Measurements from ENCODE around the gene DGKK.

The DGKK gene, protein sequence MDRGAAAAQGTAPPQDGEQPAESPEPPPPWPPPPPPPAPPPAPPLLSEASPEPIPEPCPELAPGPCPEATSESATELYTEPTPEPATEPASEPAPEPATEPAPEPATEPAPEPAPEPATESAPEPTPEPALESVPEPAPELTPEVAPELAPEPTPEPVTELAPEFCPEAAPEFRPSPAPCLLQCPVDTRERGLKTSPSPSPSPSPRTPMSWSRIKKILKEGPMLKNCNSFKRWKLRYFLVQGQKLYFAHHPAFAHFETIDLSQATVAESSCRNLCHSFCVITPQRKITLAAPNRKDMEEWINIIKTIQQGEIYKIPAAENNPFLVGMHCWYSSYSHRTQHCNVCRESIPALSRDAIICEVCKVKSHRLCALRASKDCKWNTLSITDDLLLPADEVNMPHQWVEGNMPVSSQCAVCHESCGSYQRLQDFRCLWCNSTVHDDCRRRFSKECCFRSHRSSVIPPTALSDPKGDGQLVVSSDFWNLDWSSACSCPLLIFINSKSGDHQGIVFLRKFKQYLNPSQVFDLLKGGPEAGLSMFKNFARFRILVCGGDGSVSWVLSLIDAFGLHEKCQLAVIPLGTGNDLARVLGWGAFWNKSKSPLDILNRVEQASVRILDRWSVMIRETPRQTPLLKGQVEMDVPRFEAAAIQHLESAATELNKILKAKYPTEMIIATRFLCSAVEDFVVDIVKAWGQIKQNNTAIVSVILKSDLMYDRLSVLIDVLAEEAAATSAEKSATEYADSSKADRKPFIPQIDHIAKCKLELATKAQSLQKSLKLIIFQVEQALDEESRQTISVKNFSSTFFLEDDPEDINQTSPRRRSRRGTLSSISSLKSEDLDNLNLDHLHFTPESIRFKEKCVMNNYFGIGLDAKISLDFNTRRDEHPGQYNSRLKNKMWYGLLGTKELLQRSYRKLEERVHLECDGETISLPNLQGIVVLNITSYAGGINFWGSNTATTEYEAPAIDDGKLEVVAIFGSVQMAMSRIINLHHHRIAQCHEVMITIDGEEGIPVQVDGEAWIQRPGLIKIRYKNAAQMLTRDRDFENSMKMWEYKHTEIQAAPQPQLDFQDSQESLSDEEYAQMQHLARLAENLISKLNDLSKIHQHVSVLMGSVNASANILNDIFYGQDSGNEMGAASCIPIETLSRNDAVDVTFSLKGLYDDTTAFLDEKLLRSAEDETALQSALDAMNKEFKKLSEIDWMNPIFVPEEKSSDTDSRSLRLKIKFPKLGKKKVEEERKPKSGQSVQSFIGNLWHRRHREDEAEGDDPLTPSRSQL

DNA sequence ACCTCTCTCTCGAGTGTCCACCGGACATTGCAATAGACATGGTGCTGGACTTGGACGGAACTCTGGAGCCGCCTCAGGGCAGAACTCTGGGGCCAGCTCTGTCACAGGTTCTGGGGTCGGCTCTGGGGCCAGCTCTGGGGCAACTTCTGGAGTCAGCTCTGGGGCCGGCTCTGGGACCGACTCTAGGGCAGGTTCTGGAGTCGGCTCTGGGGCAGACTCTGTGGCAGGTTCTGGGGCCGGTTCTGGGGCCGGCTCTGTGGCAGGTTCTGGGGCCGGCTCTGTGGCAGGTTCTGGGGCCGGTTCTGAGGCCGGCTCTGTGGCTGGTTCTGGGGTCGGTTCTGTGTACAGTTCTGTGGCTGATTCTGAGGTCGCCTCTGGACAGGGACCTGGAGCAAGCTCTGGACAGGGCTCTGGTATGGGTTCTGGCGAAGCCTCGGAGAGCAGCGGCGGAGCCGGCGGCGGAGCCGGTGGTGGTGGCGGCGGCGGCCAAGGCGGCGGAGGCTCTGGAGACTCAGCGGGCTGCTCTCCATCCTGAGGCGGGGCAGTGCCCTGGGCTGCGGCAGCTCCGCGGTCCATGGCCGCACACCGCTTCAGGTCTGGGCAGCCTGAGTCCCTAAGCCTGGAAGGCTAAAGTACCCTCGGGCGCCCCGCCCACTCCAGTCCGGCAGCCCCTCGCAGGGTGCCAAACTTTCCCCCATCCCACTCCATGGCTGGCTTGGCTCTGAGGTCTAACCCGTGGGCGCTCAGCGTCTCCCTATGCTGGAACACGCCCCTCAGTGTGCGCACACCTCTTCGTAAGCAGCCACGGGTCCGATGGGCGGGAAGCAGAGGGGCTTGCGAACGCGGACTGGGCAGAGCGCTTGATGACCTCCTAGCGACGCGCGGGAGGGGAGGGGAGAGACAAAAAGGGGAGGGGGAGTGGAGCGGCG is at the start of gene DGKK:
Gene DGKK, minus strand, starts transcription at position 723 of the 929 bp plus-strand sequence. Its CDS starts 147 bp downstream, at position 576.
- FAIRE-seq = no peak

DNA sequence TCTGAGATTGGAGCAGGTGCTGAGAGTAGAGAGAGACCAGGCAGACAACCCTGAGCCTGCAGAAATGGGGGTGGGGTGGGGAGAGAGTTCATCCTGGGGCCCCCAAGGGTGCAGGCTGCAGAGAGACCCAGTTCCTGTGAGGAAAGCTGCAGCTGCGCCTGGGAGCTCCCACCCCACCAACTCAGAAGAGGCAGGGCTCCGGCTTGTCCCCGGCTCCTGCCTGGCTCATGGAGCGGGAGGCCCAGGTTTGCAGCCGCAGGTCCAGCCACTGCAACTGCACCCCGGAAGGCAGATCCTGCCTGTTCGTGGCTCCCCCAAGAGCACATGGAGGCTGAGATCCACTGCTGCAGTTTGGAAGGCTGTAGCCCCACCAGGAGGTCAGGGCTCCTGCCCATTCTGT is 44.2 kb upstream of the DGKK start:
- FAIRE-seq = no peak

DNA sequence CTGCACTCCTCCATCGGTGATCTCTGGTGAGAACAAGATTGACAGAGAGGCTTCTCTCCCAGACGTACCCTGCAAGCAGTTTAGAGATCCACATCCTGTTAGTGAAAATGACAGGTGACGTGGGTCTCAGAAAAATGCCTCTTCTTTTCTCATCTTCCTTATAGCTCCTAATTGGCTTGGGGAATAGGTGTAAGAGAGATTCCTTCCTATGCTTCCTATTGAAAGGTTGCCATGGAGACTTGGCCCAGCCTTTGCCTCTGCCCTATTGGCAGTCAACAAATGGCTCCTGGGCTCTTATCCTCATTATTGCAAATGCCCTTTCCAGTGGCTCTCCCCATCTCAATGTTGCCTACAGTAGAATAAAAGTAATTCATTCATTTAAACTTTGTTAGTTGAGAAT is 26.5 kb upstream of the DGKK start:
- FAIRE-seq = no peak

DNA sequence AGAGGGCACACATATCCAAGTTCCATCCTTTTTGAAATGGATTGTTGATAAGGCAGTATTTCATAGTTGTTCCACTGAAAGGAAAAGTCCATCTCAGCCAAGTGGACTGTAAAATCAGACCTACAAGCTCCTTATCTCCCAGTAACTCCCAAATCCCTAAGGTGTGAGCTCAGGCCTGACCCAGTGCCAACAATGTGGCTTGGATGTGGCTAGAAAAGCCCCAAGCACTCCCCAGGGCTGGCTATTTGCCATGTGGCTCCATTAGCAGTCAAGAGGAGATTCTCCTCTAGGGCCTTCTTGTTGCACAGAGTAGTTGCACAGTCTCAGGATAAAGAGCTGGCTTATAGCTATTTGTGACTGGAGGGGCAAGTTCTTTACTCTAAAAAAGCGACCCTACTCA is 25.0 kb upstream of the DGKK start:
- no peak for FAIRE-seq

DNA sequence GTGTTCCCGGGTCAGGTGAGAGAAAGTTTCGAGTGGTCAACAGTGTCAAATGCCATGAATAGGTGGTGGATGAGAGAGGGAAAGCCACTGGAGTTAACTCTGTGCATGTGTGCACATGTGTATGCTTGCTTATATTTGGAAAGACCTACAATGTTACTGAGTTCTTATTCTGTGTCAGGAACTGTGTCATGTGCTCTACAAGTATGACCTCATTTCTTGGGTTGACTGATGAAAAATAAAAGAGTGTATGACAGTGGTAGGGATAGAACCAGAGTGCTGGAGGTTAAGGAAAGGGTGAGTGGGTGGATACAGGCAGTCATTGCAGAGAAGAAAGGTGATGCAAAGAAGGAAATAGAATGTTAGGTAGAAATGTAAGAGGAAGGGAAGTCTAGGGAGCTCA is 22.1 kb upstream of the DGKK start:
- FAIRE-seq = no peak

DNA sequence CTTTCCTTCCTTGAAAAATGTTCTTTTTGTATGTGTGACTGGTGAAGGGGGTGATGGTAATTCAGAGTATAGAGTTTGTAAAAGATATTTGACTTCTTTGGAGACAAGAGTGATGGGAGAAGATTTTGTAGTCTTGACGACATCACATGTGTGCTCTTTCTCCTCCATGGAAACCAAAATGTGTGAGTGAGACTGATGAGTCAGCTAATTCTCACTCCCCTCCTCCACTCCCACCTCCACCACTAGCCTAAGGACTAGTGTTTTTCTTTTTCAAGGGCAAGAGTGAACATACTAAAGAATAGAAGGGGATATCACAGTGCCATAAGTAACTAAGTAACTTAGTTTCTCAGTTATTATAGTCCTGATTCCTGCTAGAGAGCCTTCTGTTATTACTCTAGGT is 14.0 kb upstream of the DGKK start:
- no peak for FAIRE-seq

DNA sequence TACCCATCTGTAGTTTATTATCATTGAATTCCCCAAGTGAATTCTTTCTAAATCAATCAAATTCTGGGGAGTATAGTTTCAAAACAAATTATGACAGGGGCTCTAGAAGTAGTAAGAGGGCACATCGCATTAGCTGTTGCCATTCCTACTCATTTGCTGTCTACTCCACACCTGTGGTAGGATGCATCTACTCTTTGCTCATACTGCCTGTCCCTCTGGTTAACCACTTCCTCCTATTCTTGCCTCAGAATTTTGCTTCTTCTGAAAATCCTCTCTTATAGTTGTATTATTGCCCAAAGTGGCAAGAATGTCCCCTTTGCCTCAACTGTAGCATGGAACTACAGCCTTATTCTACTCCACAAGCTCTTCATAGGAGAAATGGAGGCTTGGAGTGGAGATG is 12.7 kb upstream of the DGKK start:
- FAIRE-seq = no peak

DNA sequence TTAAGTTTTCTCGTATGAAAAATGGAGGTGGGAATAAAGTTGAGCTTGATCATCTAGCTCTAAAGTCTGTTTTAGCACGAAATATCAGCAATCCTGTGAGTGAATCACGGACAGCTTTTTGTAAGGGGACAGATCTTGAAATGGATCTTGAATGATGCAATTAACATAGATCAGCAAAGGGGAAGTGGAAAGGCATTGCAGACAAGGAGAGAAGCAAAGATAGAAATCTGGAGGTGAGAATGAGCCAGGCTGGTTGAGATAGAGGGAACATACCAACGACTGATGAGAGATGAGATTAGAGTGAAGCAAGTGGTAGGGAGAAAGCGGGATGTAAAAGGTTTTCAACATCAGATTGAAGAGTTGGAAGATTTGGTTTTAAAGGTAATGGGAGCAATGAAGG is 4.6 kb upstream of the DGKK start:
- FAIRE-seq = no peak

DNA sequence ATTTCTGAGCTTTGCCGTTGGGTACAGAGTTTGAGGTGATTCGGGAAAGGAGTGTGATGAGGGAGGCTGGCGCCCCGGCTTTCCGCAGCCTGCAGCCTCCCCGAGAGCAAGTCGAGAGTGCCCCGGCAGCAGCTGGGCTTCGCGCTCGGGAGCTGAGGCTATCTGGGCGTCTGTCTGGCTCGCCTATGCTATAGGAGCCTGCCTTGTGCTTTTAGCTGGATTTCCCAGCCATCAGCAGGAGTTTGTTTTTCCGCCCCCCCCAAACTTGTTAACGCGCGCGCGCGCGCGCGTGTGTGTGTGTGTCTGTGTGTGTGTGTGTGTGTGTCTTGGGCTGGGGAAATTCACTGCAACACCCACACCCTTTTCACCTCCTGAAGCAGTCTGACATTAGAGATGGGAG is 765 bp upstream of the DGKK start:
- no peak for FAIRE-seq

DNA sequence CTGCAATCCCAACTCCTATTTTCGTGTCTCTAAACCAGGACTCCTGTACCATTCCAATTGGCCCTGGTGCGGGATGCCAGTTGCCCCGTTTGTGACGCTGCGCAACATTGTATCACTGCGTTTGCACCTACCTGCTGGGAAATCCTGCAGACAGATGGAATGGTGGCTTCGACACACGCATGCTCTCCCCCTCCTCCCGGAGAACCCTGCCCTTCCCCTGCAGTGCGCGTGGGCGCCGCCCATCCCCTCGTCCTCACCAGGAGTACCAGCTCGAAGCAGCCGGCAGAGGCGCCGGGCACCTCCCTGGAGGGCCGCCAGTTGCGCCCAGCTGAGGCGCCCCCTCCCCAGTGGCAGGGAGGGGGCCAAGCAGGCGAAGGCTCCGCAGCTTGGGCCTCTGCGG is 1.4 kb downstream of the DGKK start:
- FAIRE-seq = no peak

DNA sequence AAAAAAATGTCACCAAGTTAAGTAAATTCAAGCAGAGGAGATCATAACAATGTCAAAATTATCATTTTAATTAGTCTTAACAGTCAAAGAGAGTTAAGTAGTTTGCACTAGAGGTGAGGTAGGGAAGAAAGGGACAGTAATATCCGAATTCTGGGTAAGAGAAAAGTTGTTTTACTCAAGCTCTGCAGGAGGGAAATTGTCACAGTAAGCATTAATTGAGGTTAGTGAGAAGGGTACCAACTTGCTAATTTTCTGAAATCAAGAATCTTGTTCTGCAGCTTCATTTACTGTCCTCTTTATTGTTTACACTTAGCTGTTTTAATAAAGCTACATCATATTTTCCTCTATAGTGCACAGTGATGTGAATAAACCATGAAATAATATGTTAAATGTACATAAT is 11.0 kb downstream of the DGKK start:
- FAIRE-seq = no peak

DNA sequence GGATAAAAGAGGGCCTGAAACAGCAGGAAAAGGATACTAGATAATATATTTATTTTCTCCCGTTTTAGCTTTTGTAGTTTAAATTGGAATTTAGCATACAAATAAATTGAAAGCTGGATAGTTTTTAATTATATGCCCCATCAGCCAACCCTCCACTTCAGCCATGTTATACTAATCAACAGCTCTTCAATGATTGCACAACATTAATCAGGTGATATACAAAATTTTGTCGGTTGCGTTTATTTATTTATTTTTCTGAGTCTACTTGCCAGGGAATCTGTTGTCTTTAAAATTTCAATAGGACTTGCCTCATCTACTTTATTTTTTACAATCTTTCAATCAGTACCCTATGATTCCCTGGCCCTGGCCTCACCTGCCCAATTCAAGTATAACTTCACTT is 12.1 kb downstream of the DGKK start:
- no peak for FAIRE-seq

DNA sequence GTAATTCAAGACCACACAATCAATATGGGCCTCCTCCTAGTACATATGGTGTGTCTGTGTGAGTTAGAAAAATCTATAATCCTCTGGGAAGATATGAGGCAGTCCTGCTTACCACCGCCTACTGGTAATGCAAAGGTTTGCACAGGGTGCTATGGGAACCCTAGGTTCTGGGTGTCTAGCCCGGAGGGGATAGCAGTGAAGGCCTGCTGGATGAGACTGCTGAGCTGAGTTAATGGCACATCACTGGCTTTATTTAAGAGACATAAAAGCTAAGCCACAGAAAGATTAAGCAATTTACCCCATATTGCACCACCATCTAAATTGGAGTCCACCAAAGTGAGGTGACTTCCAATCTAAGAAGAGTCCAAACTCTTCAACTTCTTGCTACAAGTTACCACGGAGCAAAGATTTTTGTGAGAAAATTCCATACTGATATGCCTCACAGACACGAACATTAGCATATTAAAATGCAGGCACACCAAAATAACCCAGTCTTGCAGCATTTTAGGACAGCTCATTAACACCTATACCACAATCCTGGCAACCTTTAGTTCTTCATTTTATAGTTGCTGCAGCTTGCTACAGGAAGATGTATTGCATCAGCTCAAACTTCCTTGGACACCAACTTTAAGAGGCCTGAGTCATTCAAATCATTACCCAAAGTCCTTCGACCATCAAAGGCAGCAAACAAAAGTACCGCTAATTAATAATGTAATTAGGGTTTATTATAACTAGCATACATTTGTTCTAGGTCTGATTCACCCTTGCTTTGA is 13.7 kb downstream of the DGKK start:
- no peak for FAIRE-seq

DNA sequence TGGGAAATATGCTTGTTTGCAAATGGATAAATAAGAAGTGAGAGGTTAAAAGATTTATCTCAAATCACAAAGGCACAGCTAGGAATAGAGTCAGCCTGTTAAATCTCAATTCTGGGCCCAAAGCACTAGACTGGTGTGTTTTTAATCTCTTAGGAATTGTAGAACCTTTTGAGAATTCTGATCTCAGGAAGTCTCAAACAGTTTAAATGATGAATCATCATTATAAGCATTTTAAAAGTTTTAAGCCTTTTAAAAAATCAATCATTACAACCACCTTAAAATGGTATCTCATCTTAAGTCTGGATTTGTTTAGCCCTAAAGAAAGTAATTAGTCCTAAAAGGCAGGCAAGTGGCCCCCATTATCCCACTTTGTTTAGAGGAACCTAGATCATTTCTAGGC is 17.8 kb downstream of the DGKK start:
- no peak for FAIRE-seq

DNA sequence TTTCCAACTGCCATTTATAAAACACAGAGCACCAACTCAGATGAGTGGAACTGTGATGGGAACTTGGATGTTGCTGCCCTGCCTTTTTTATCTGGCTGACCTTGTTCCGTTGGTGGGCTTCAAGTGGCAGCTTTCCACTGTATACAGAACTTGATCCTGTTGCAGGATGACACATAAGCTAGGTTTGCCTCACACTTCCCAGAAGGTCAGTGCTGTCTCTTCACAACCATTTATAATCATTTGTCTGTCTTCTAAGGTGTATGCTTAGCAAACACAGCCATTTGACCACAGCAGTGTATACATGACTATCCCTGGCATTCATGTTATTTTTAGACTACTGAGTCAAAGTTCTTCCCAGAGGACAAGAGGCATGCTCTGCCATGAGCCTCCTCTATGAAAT is 20.3 kb downstream of the DGKK start:
- FAIRE-seq = no peak

DNA sequence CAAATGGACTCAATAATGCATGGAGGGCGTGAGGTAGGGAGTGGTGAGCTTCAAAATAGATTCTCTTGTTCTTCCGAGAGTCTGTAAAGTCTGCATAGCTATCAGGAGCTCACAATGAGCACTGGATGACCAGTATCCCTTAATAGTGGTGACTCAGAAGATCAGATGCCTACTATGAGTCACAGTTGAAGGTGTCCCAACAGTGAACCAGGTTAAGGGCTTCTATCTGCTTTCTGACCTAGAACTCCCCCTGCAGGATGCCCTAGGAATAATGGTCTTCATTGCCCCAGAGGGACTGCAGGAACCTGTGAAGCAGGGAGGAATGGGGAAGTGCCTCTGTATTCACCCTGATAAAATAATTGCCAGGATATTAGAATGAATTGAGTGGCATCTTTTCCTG is 22.1 kb downstream of the DGKK start:
- no peak for FAIRE-seq

DNA sequence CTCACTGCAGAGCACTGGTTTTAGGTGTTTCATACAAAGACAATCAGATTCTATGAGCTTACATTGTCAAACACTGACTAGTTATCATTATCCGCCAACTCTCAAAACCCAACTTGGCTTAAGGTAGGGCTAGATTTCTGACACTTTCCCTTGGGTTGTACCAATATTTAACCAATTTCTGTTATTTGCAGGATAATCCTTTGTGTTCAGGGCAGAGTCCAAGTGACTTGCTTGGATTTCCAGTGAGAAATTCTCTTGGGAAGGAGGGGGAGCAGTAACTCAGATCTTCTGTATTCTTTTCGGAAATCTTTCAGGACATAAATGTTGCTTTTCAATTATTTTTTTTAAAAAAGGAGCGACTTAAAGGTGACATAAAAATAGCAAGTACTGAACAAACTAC is 23.1 kb downstream of the DGKK start:
- FAIRE-seq = no peak

DNA sequence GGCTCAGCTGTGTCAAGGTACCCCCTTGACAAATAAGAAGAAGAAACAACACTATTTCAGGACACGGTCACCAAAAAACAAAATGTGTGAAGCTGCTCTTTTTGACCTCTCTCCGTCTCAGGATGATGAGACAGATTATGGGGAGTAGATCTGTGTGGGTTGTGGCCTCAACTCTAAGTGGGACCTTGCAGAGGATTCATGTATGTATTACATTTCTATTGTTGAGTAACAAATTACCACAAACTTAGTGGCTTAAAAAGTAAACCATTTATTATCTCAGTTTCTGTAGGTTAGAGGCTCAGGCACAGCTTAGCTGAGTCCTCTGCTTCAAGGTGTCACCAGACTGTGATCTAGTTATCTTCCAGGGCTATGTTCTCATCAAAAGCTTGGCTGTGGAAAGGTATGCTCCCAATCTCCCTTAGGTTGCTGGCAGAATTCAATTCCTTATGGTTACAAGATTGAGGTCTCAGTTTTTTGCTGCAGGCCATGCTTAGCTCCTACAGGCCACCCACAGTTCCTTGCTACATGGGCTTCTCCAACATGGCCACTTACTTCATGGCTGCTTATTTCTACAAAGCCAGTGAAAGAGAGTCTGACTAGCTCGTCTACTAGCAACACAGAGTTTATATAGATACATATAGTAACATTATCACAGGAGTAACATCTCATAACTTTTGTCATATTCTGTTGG is 28.1 kb downstream of the DGKK start:
- FAIRE-seq = peak; percentile 45

DNA sequence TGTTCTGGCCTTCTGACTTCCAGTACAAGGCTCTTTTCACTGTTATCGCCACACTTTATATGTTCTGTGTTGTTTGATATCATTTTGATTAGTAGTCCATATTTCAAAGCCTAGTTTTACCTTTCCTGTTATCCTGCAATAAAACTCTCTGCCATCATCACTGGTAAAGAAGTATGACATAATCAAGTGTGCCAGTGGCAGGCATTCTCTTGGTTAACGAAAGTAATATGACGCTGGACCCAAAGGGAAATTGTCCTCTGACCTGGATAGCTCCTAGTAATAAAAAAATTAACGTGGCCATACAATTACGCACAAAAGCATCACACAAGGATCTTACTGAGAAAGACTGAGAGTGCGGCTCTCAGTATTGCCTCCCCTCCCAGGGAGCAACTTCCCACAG is 33.8 kb downstream of the DGKK start:
- peak; percentile 33 for FAIRE-seq

DNA sequence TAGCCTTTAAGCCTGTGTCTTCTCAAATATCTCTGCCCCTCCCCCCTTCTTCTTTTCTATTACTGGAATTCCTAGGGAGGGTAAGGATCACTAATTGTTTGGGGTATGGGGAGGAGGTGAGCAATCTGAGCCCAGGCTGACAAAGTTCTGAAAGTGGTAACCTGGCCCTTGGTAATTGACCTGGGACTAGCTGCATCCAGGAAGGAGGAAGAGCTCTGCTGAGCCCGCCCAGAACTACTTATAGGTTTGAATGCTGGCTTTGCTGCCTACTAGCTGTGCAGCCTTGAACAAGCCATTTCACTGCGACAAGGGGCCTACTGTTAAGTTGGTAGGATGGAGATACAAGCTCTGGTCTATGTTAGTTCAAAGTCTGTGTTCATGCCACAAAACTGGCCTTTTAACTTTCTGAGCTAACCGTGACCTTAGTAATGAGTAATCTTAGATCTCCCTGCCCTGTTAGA is 37.8 kb downstream of the DGKK start:
- FAIRE-seq = no peak

DNA sequence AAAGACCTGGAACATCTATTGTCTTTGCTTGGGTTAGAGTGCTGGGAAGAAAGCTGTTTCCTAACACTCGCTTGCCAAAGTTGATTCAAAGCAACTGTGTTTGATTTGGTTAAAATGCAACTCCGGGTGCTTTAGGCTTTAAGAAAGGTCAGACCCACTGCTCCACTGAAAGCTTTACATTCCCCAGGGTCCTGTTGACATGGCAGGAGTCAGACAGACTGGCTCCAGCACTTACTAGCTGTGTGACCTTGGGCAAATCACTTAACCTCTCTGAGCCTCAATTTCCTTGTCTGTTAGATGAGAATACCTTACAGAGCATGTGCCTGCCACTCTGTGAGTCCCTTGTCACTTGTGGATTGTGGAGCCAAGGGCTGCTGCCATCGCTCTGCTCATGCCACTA is 39.0 kb downstream of the DGKK start:
- FAIRE-seq = no peak
